HG03196 (cell line): Measurements from ENCODE around the gene COTL1.

ENCODE experiments used
- ATAC-seq: cut with Tn5 transposase; IDR thresholded peaks from one replicate; pipeline ENCODE4 v1.9.1; 2021; ENCODE audit not compliant: unreplicated experiment

COTL1 gene

DNA sequence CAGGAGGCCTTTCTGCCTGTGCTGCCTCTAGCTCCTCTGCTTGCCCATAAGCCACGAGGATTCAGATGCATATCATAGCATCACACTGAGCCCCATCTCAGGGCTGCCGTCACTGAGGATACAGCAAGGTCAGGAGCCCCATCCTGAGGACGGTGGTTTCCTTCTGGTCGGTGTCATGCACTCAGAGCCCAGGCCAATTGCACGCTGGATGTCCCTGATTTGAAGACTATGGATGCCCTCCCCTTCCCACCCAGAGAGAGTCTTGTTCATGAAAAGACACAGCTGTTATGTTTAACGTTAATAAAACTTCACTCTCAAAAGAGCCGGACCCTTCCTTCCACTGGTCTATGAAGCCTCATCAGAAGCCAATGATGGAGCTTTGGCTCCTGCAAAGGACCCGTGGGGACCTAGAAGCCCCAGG is 19.9 kb downstream of the COTL1 start:
- no peak for ATAC-seq

DNA sequence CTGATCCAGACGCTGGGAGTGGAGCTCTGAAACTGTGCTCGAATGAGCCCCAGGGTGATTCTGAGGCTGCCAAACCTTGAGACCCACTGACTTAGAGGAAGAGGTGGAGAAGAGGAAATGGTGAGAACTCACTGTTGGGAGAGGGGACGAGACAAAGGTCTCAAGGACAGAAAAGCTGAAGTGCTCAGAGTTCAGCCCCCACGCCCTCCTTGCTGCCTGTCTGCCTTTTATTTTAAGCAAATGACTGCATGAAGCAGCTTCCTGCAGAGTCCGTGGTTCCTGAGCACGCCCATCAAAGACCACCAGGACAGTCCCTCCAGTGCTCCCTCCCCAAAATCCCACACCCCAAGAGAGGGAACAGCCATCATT is 20.4 kb downstream of the COTL1 start:
- no peak for ATAC-seq

DNA sequence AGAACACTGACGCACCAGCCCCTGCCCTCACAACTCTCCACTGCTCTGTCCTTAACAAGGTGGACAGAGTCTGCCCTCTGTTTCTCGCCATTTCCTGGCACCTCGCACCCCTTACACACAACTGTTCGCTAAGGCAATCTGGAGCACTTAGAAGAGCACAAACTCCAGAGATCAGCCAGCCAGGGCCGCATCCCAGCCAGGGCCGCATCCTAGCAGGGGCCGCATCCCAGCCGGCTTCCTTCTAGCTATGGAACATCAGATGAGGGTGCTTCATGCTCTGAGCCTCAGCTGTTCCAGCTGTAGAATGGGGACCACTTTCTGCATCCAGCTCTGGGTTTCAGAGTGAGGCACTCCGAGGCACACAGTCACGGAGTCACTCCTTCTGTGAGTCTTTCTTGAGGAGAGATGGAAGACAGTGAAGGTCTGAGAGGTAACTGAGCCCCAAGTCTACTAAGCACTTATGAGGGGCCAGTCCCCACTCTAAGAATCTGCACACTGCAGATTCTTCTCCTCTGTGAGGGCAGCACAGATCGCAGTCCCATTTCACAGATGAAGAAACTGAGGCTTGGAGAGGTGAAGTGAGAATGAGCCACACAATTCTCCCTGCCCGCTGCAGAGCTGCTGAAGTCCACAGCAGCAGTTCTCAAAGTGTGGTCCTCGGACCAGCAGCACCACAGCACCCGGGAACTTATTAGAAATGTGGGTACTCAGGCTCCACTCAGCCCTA is 20.9 kb downstream of the COTL1 start:
- no peak for ATAC-seq

DNA sequence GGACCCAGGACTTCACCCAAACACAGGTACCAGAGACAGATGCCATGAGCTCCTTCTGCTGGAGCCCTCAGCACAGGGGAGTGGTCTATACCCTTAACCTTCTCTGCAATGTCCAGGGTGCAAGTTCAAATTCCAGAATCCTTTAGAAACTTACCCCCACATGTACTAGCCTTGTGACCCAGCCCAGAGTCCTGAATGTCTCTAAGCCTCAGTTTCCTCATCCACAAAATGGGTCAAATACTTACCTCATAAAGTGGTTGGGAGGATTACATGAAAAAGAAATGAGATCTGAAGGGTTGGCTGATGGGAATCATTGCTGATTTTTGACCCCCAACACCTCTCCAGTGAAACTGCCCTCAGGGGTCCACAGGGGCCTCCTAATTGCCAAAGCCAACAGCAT is 21.7 kb downstream of the COTL1 start:
- no peak for ATAC-seq

DNA sequence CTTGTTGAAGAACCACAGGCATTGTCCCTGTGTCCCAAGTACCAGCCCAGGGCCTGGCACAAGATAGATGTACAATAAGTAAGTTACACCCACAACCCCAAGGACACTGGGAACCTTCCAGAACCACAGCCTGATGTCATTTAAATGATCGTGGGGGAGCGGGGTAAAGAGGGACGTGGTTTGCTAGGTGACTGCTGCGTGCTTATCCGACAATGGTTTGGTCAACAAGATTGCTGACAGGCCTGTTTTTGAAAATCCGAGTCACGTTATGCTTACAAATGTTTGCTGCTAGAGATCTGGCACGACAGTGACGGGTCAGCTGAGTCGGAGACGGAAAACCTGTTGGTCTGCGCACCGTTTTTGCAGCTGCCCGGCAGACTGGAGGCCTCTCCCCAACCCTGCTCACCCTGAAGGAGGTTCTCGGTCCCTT is 22.8 kb downstream of the COTL1 start:
- ATAC-seq: no peak

DNA sequence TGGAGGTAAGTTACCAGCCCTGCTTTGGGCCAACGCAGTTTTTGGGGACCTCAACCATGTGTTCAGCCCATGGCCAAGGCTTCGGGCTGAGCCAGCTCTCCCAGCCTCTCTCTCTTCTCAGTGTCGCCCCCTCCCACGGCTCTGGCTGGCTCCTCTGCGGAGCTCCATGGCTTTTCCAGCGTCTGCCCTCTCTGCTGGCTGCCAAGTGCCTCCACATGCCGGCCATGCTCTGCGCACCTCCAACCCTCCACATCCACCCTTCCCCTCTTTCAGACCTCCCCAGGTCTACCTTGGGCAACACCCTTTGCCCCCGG is 23.2 kb downstream of the COTL1 start:
- no peak for ATAC-seq

DNA sequence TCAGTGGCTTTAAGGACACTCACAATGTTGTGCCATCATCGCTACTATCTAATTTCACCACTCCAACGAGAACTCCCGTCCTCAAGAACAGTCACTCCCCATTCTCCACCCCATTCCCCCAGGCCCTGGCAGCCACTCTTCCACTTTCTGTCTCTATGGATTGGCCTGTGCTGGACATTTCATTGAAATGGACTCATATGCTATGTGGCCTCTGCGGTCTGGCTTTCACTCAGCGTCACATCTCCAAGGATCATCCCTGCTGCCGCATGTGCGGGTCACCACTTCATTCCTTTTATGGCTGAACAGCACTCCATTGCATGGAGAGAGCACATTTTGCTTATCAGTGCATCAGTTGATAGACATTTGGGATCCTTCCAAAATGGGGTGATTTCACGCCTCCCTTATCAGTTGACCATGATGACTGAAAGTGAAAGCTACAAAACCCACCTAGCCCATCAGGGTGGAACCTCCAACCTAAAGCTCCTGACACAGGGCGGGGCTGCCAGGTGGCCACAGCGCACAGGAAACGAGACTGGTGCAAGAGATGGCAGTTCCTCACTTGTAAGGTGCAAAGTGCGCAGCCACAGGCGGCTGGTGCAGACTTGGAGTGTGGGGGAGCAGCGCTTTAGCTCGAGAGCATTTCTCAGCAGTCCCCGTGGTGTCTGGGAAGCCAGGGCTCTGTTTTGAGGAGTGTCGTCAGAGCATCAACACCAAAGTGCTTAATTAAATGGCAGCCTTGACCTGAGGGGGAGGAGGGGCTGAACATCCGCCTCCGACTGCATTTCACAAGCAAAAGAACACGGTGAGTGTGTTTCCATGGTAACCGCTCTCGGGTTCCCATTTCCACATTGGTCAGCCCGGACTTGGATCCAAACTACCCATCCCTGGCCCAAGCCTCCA is 23.8 kb downstream of the COTL1 start:
- ATAC-seq: peak; percentile 83

DNA sequence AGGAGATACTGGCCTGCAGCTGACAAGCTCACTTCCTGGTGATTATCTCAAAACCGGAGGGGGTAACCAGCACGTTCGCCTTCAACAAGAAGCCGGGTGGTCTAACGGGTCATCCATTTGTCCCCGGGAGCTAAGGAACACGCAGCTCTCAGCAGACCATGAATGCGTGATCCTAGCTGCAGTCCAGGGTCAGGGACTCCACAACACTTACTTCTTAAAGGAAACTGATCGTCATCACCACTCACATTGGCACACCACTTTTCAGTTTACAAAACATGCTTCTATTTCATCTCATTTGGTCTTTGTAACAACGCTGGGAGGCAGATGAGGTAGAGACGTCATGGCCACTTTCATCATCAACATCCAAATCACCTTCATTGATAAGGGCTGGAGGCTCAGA is 25.2 kb downstream of the COTL1 start:
- no peak for ATAC-seq

DNA sequence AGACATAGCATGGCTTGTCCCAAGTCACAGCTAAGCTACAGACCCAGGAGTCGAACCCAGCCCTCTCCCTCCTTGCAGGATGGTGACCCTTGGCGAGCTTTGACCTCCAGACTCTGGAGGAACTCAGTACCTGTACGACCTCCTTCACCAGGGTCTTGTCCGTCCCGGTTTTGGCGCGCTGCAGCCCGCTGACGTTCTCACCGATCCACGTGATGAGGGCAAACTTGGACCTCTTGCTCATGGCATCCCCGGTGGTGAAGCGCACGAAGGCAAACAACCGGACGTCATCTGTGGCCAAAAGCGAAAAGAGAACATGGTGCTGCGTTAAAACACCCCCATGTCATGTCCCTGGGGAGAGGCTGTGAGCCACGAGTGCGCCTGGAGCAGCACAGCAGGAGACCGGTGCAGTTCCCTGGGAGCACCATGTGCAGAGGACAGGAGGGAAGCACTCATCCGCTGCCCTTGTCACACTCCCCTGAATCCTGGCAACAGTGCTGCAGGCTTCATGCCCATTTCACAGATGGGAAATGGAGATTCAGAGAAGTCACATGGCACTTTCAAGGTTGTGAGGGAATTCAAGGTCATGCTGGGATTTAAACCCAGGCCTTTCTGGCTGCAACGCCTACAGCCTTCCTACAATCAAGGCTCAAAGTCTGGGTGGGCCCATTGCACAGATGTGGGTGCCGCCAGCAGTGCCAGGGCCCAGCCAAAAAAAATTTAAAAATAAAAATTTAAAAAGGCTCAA is 27.7 kb downstream of the COTL1 start:
- ATAC-seq: no peak

DNA sequence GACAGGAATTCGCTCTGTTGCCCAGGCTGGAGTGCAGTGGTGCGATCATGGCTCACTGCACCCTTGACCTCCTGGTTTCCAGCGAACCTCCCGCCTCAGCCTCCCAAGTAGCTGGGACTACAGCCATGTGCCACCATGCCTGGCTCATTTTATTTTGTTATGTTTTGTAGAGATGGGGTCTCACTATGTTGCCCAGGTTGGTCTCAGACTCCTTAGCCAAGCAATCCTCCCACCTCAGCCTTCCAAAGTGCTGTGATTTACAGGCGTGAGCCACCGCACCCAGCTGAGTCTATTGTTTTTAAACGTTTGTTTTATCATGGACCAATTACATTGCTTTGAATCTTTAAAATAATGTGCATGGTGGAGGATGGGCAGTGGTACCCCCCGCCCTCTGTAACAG is 28.9 kb downstream of the COTL1 start:
- ATAC-seq: no peak

DNA sequence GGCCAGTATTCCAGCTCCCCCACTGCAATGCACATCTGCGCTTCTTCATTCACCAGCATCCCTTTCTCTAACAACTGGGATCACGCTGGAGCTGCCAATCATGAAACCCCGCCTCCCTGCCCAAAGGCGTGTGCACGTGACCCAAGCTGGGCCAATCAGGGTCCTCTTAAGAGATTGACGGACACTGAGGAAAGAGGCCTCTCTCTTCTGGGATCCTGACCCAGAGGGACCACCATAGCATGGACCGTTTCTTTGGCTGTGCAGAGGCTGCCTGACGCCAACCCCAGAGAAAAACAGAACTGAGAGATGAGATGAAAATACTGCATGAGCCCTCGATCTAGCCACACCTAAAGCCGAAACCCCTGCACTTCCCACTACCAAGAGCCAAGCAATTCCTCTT is 32.0 kb downstream of the COTL1 start:
- no peak for ATAC-seq

DNA sequence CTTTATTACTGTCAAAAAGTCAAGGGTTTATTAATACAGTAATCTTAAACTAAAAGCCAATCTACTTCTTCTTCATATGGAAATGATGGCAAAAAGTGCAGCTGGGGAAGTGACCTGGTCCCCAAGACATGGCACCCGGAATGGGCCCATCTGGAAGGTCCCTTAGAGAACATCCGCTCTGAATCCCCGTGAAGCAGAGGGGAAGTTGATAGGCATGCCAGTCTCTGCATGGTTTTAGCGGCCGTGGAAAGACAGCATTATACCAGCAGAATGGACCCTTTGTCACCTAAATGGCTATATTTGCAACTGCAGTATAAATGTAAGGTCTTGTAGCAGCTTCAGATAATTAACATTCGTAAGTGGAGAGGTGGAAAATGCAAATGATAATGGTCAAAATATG is 32.4 kb downstream of the COTL1 start:
- no peak for ATAC-seq

DNA sequence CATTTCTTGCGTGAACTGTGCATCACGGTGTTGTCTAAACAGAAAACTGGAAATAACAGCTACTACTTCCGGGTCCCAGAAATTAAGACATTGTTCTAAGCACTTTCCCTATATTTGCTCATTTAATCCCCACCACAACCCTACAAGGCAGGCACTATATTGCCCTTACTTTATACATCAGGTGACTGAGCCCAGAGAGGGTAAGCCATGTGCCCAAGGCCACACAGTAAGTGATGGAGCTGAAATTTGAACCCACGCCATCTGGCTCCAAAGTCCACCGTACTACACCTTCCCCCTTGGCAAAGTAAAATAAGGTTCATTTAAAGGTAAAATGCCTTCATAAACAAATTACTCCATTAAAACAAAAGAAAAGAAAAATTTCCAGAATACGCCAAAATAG is 33.2 kb downstream of the COTL1 start:
- no peak for ATAC-seq

DNA sequence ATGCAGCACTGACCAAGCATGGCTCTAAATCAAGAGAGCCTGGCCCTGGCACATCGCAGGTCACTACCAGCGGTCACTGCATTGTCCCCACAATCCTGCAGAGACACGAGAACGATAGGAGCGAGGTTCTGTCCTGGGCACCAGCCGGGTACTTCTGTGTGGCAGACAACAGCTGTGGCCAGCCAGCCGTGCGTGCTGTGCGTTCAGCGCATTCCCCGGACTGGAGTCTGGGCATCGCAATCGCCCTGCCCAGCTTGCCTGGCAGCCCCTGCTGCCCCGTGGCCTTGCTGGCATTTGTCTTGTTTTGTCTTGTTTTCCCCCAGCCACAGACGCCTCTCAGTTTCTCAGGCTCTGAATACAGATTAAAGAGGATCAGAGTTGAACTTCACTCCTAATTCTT is 33.9 kb downstream of the COTL1 start:
- ATAC-seq: no peak

DNA sequence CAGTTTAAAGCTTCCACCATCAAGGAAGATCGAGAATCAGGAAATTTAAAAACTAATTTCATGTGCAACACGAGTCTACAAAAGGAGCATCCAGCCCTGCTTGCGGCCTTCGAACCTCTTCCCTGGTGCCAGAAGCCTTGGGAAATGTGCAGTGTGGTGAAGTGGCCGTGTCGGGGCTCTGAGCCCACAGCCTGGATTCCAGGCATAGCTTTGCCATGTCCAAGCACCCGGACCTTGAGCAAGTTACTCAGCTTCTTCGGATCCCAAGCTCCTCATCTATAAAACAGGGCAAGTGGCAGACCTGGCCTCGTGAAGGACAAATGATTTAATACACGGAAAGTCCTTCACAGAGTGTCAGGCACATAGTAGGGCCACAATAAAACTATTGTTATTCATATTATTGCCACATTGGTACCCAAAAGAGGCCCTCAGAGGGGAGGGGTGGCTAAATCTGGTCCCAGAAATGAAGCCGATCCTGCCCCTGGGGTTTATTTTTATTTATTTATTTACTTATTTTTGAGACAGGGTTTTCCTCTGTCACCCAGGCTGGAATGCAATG is 34.8 kb downstream of the COTL1 start:
- no peak for ATAC-seq

DNA sequence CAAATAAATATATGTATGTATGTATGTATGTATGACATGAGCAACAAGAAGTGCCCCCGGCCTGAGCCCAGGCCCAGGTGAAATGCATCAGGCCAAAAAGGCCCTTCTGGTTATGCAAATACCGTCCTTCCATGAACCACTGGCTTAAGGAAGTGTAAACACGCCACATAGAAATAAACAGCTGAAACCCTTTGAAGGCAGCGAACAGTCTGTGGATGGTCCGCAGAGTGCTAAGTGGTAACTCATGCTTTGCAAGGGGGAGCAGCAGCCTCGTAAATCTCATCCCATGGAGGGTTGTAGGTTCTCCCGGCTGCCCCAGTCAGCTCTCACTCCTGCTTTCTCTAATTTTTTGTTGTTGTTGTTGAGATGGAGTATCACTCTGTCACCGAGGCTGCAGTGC is 36.7 kb downstream of the COTL1 start:
- no peak for ATAC-seq

DNA sequence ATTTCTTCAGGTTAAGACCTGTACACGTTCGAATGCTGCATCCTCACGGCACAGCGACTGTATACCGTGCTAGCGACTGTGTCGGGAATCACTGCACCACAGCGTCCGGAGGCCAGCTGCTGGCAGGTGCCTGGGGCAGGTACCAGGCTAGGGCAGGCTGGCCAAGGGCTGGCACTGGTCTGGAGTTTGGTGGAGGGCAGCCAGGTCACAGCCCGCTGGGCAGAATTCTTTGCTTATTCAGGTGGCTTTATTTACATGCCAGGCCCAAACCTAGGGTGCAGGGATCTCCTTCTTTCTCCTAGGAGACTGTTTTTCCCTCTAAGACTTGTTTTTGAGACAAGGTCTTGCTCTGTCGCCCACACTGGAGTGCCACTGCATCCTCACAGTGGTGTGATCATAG is 37.9 kb downstream of the COTL1 start:
- ATAC-seq: no peak

DNA sequence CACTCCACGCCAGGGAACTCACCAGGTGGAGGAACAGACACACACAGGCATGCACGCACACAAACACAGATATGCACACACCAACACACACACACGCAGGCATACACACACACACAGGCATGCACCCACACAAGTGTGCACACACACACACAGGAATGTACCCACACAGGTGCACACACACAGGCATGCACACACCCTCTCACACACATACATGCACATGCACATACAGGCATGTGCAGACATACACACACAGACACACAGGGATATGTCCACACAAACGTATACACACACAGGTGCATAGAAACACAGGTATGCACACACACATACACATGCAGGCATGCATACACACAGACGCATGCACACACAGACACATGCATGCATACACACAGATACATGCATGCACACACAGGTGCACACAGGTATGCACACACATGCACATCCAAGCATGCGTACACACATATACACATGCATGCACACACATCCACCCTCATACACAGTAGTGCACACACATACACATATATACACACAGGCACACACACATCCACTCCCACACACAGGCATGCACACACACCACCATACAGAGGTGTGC is 39.2 kb downstream of the COTL1 start:
- ATAC-seq: no peak

DNA sequence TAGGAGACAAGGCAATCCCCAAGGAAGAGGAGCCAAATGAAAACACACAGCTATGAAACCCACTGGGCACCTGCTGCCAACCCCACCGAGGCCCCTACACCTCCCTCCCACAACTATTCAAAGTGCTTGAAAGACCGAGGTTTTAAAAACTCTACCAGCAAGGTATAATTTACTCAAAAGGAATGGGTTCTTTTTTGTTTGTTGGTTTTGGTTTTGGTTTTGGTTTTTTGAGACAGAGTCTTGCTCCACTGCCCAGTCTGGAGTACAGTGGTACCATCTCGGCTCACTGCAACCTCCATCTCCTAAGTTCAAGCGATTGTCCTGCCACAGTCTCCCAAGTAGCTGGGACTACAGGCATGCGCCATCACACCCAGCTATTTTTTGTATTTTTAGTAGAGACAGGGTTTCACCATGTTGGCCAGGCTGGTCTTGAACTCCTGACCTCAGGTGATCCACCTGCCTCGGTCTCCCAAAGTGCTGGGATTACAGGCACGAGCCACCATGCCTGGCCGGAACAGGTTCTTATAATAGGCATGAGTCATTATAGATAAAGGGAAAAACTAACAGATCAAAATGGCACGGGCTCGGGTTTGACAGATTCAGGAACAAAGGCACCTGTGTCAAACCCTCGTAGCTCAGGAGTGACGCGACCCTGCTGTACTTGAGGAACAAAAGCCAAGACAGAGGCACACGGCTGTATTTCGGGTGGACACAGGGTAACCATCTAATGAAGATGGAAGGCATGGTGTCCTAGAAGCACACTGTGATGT is 40.7 kb downstream of the COTL1 start:
- ATAC-seq: no peak

DNA sequence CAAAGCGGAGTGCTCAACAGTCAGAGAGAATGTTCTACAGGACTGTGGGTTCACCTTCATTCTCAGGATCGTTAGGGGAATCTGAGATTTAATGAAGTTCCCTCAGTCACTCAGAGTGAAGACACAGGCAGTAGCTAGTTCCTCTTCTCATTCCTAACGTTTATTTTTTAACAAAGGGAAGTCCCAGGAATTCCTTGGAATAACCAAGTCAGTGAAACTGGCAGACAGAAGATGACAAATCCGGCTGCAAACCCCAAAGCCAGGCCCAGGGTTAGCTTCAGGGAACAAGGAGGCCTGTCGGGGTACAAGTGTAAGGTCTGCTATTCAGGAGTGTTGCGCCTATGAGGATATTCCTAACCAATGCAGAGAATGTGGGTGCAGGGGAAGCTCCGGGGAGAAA is 42.0 kb downstream of the COTL1 start:
- ATAC-seq: no peak

DNA sequence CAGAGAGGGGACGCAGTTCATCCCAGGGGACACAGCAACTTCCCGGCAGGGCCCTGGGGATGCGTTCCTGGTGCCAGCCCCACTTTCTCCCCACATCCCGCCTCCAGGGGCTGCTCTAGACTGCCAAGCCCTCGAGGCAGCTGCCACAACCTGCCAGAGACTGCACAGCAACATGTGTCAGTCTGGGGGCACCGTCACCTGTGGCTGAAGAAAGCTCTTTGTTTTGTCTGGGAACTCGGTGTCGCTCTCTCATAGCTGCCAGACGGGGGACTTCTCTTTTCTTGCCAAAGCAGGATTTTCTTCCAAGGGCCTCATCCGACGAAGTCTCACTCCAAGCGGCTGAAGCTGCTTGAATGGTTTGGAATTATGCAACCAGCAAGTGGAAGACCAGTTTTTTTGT is 43.7 kb downstream of the COTL1 start:
- ATAC-seq: no peak
